ENCODE results near the gene ATP11A.

Gene ATP11A

DNA sequence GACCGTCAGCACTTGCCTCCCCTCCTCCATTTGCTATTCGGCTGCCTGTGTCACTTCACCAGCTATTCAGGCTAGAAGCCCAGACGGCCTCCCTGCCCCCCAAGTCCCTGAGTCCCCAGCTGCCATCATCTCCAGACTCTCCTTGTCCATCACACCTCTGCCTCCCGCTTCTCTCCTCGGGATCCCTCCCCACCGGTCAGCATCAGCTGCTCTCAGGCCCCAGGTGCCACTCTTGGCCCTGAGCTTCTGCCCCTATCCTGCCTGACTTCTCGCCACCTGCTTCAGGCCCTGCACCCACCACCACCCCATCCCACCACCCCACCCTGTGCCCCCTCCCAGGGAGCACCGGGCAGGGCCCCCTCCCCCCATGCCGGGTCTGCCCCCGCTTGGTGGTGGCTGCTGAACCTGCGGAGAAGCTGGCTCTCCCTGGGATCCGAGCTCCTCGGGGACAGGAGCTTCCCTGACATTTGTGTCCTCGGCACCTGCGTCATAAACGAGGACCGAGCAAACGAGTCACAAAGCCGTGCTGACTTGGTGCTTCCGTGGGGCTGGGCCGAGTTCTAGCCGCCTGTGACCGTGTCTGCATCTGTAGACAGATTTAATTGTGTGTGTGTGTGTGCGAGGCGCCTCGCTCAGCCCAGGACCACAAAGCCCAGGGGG lies 208.9 kb downstream of the ATP11A start:
- DNase-seq, result no peak

- DNase-seq, result no peak
Measured at GRCh38 chr13:112899281-112900225, 209.7 kb downstream of the ATP11A start.

- DNase-seq, result no peak
Measured at GRCh38 chr13:112900226-112900600, 210.4 kb downstream of the ATP11A start.

- DNase-seq, result no peak
Measured at GRCh38 chr13:112900691-112901091, 210.9 kb downstream of the ATP11A start.

DNA sequence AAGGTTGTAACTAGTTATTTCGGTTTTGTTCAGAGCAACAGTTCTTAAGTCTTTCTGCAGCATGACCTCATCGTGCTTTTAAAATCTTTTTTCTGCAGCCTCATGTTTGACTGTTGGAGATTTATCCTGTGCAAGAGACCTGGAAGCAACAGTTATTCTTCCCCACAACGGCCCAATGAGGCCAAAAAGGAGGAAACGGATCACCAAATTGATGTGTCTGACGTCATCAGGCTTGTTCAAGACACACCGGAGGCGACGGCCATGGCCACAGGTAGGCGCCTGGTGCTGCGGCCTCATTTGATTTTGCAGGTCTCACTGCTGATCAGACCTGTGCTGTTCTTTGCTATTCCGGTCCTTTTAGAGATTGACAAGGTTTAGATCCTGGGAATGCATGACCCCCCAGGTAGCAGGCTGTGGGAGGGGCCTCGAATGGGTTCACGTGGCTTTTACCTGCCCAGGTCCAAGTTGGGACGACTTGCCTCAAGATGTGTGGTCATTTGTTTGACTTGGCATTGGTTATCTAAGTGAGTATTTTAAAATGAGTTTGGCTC lies 212.3 kb downstream of the ATP11A start:
- no peak for DNase-seq

- no peak for DNase-seq
Measured at GRCh38 chr13:112902669-112903068, 212.8 kb downstream of the ATP11A start.

- no peak for DNase-seq
Measured at GRCh38 chr13:112903071-112903577, 213.3 kb downstream of the ATP11A start.

DNA sequence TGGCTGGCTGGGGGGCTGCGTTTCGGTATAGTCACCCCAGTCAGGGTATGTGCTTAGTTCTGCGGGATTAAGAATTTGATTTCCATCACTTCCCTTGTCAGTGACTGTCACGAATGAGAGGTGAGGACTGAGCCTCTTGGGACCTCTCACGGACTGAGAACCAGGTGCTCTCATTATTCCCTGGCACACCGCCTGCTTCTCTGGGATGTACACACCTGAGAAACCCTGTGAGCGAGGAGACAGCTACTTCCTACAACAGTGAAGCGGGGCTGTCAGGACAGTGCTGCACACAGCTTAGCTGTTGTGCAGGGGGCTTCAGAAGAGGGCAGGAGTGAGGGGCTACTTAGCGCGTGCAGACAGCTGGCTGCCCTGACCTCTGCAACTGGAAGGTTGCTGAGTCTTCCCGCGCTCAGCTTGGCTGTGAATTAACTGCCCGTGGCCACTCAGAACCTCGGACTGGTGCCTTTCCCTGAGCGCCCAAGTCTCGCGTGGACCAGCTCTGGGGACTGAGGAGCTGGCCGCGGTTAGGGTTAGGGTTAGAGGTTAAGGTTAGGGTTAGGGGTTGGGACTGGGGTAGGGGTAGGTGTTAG lies 213.9 kb downstream of the ATP11A start:
- DNase-seq, result no peak

DNA sequence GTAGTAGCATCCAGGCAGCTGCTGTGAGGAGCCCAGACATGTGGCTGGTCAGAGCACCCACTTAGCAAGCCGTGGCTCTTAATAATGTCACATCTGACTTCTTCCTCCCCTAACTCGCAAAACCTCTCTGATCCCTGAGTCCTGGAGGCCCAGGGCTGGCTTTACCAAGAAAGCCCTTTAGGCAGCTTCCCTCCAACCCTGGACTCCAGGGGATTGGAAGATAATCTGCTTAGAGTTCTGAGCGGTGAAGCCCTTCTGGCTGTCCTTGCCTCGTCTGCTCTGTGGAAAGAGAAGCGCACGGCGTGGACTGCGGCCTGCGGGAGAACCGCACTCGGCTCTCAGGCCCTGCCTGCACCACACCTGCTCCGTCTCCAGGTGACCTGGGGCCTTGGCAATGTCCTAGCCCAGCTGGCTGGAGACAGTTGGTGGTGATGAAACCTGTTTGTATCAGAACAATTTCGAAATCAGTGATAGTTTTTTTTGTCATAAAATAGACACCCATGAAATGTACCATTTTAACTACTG lies 214.7 kb downstream of the ATP11A start:
- no peak for DNase-seq

DNA sequence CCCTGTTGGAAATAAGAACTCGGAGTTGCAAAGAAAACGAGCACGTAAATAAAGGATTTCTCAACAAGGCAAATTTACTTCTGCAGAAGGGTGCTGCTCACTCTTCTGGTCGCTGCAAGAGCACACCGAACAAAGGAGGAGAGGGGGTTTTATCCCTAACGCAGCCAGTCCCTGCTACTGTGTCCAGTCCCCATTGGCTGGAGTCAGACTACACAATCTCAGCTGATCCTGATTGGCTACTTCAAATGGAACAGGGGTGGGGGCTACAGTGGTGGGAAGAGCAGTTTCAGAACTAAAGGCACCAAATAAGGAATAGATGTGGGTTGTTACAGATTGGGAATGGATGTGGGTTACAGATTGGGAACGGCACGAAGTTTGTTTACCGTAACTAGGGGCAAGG lies 215.2 kb downstream of the ATP11A start:
- no peak for DNase-seq

- DNase-seq, result no peak
Measured at GRCh38 chr13:112905619-112905989, 215.8 kb downstream of the ATP11A start.

DNA sequence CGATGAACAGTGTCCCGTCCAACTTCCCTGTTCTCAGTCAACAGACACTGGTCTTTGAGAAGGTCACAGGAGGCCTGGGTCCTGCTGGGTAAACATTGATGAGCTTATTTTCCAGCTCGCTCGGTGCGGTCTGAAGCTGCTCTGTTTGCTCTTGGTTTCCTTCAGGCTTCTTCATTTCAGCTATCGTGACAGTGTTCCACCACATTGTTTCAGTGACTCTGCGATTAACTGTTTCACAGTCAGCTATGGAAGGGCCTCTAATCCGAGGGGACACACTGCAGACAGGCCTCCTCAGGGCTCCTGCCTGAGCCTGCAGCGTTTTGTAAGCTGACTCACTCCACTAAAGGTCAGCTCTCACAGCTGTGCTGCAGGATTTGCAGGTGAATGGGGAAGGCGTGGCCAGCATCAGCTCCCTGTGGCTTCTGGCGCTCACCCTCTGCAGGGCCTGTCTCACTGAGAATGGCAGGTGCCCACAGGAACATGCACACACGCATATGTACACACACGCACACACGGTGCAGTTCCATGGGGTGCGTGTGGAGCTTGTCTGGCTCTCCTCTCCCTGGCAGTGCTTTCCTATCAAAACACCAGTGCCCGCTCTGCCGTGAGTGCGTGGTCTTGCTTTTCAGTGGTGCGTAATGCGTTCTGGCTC lies 216.3 kb downstream of the ATP11A start:
- DNase-seq, result no peak

DNA sequence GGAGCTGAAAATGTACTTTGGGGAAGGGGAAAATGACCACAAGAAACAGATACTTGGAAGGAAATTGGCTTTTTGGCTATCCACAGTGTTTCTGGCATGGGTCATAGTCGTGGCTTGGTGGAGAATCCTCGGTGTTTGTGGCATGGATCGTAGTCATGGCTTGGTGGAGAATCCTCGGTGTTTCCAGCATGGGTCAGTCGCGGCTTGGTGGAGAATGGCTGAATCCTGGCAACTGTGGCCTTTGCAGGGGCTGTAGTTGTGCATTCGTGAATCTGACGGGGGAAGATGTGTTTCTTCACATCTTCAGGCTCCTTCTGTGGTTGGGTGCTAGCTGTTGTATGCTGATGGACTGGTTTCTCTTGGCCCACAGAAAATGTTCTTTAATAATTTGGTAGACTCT lies 217.4 kb downstream of the ATP11A start:
- no peak for DNase-seq

DNA sequence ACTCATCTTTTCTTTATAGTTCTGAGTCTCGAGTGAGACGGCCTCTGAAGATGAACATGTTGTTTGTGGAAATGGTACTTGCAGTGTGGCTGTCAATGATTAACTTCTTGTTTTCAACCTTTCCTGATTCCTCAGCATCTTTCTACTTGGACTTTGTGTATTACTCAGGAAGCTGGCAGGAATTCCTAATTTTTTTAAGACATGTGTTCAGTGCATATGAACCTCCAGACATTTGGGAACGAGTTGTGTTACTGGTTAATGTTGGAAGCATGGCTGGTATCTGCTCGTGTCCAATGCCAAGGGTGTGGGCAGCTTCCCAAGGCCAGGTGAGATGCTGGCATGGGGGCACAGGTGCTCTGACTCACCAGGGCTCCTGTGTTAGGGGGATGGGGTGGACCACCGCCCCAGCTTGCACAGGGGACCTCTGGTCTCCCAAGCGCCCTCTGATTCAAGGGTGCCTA lies 218.1 kb downstream of the ATP11A start:
- DNase-seq, result no peak

- DNase-seq, result no peak
Measured at GRCh38 chr13:112908342-112908741, 218.5 kb downstream of the ATP11A start.

- no peak for DNase-seq
Measured at GRCh38 chr13:112910016-112910415, 220.2 kb downstream of the ATP11A start.

GRCh38 chr13:112910616-112911280 lies 220.9 kb downstream of the ATP11A start:
- no peak for DNase-seq

DNA sequence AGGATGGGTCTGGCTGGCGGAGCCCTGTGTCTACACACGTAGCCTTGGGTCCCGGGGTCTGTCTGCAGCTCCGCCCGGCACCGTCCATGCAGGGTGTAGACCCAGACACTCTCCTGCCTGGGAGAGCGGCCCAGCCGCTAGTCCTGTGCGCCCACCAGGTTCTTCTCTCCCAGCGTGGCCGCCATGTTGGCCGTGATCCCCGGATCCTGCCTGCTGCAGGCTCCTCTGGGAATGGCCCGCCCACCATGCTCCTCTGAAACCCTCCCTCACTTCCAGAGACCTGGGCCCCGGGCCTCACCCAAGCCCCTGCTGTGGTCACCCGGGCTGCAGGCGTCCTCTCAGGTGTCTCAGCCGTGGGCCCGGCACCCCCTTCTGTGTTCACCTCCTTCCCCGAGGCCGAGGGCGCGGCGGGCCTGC lies 221.5 kb downstream of the ATP11A start:
- DNase-seq, result no peak

- no peak for DNase-seq
Measured at GRCh38 chr13:112911883-112912282, 222.0 kb downstream of the ATP11A start.

- DNase-seq, result no peak
Measured at GRCh38 chr13:112912726-112913440, 223.0 kb downstream of the ATP11A start.

- no peak for DNase-seq
Measured at GRCh38 chr13:112916296-112916695, 226.5 kb downstream of the ATP11A start.

Data from Kasumi-1 (cell line).